Ectodermal cell (in vitro differentiated cells): ENCODE measurements around the gene ENOSF1.
A peak's percentile ranks its signal among the peaks of the same experiment; 100 is the strongest.
"Not testable (repeated sequence)": the region's sequence is repeated elsewhere in the genome, so short reads cannot be mapped to it uniquely, and the experiment has no call there.

Experiments
- H3K27ac ChIP-seq: 2 replicates; pipeline ENCODE4 v1.7.0; 2013; ENCODE audit warnings: mild to moderate bottlenecking, low read depth, low read length; ENCODE audit not compliant: insufficient read depth, poor library complexity, severe bottlenecking
- H3K27me3 ChIP-seq: 2 replicates; pipeline ENCODE4 v1.7.0; 2013; ENCODE audit warnings: mild to moderate bottlenecking, low read length; ENCODE audit not compliant: insufficient read depth, control insufficient read depth, poor library complexity, severe bottlenecking
- H3K36me3 ChIP-seq: one replicate; pipeline ENCODE4 v1.7.0; 2013; ENCODE audit warnings: low read length; ENCODE audit not compliant: control insufficient read depth, insufficient read depth
- H3K4me1 ChIP-seq: one replicate; pipeline ENCODE4 v1.7.0; 2013; ENCODE audit warnings: low read length; ENCODE audit not compliant: control insufficient read depth, insufficient read depth
- H3K4me3 ChIP-seq: 2 replicates; pipeline ENCODE4 v1.7.0; 2013; ENCODE audit warnings: low read depth, low read length, control low read depth; ENCODE audit not compliant: insufficient read depth
- H3K9me3 ChIP-seq: 2 replicates; pipeline ENCODE4 v1.7.0; 2013; ENCODE audit warnings: mild to moderate bottlenecking, low read length, moderate library complexity; ENCODE audit not compliant: control insufficient read depth
- WGBS, 2 experiments: methylation state at CpG; one replicate each; pipeline ENCODE4 v1.1.7; 2013; ENCODE audit warnings: missing lambda C conversion rate in 2 of 2; 5-methylcytosine and 5-hydroxymethylcytosine counted together

Gene ENOSF1

GRCh38 chr18:730692-731091 is 18.3 kb upstream of the ENOSF1 start:
- no peak overlapping the region for H3K4me3 ChIP-seq

DNA sequence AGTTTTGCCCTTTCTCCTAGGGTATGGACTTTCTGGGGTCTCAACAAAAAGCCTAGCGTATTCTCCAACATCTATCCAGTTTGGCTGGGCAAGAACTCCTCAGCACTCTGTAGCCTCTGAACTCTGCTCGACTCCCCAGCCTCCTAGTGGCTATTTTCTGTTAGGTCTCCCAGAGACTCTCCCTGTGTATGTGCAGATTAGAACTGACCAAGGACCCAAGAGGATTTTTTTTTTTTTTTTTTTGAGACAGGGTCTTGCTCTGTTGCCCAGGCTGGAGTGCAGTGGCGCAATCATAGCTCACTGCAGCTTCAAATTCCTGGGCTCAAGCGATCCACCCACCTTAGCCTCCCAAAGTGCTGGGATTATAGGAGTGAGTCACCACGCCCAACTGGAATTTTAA is 17.7 kb upstream of the ENOSF1 start:
- H3K27me3 ChIP-seq, H3K36me3 ChIP-seq, H3K4me1 ChIP-seq, H3K4me3 ChIP-seq, H3K9me3 ChIP-seq, H3K27ac ChIP-seq: not testable (repeated sequence)
- WGBS, 2 experiments: 87 to 91% methylated on average over 5 of the region's 5 CpGs

More at GRCh38 chr18:730692-731091, 18.3 kb upstream of the ENOSF1 start:
- no peaks in the 10 kb centered on the region for H3K4me1 ChIP-seq
- no peaks in the 10 kb centered on the region for H3K27me3 ChIP-seq
- H3K27ac ChIP-seq: no peak overlapping the region
- no peaks in the 10 kb centered on the region for H3K9me3 ChIP-seq
- peaks cover 9% of the 10 kb centered on the region for H3K36me3 ChIP-seq

DNA sequence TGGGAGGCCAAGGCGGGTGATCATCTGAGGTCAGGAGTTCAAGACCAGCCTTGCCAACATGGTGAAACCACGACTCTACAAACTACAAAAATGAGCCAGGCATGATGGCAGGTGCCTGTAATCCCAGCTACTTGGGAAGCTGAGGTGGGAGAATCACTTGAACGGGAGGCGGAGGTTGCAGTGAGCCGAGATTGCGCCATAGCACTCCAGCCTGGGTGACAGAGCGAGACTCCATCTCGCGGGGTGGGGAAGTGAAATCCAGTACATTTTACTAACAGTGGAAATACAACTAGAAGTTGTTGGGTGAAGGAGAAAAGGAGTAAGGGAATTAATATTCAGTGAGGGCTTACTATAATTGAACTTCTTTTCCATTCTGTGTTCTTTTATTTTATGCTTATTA is 13.2 kb upstream of the ENOSF1 start:
- Histone ChIP-seq H3K27me3 (no peaks in the 10 kb centered on the region), H3K9me3 (no peaks in the 10 kb centered on the region), H3K4me3 (no peak overlapping the region), H3K27ac (no peak overlapping the region), H3K36me3 (peaks cover 5% of the 10 kb centered on the region), H3K4me1 (no peaks in the 10 kb centered on the region)
- 94 to 95% methylated on average over 9 of the region's 9 CpGs for WGBS, 2 experiments

- H3K36me3 ChIP-seq: peaks cover 5% of the 10 kb centered on the region
- 86 to 94% methylated on average over 1 of the region's 1 CpG for WGBS, 2 experiments
- no peaks in the 10 kb centered on the region for H3K27me3 ChIP-seq
- no peaks in the 10 kb centered on the region for H3K4me1 ChIP-seq
- H3K4me3 ChIP-seq: no peak overlapping the region
- no peaks in the 10 kb centered on the region for H3K9me3 ChIP-seq
- no peak overlapping the region for H3K27ac ChIP-seq
These were observed 11.2 kb upstream of the ENOSF1 start for GRCh38 chr18:723541-724080.

- 93 to 95% methylated on average over 4 of the region's 4 CpGs for WGBS, 2 experiments
- Histone ChIP-seq H3K4me1 (no peaks in the 10 kb centered on the region), H3K9me3 (no peaks in the 10 kb centered on the region), H3K27me3 (no peaks in the 10 kb centered on the region), H3K27ac (no peak overlapping the region), H3K36me3 (no peaks in the 10 kb centered on the region), H3K4me3 (no peak overlapping the region)
These were observed 4.6 kb upstream of the ENOSF1 start for GRCh38 chr18:717003-717402.

GRCh38 chr18:715626-716025 is 3.2 kb upstream of the ENOSF1 start:
- Histone ChIP-seq H3K27me3 (no peaks in the 10 kb centered on the region), H3K36me3 (no peaks in the 10 kb centered on the region), H3K9me3 (no peaks in the 10 kb centered on the region), H3K4me1 (no peaks in the 10 kb centered on the region), H3K4me3 (no peak overlapping the region), H3K27ac (no peak overlapping the region)
- 100% methylated on average over 1 of the region's 1 CpG for WGBS, 2 experiments

GRCh38 chr18:713135-713490 is 683 bp upstream of the ENOSF1 start:
- peak overlapping the region; percentile 54 for H3K4me3 ChIP-seq

DNA sequence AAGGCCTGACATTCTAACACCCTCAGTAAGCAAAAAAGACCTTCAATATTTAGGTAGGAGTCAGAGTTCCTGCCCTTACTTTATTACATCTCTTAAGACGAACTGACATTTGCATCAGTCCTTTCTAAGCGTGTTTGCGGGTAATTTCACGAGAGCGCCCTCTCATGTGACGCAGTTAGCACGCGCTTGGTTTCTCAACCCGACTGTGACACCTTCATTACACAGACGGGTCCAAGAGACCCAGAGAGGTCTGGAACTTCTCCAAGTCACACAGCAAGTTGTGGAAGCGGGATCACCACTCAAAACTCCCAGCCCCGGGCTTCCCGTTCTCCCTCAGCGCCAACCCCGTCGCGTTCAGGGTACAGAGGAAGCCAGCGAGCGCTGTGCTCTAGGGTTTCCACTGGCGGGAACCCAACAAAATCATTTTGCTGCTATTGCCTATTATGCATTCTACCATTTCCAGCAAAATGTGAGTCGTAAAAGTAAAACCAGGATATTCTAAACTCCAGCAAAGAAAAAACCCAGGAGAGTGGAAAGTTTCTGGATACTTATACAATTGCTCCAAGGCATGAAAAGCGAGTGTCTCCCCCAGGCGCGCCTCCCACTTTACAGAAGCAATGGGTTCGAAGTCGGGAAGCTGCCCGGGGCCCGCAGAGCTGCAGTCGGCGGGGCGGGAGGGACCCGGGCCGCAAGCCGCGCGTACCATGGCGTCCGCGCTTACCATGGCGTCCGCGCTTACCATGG is 601 bp downstream of the ENOSF1 start:
- Histone ChIP-seq H3K27me3 (no peaks in the 10 kb centered on the region), H3K27ac (no peak overlapping the region), H3K4me3 (peak overlapping the region; percentile 54), H3K9me3 (no peaks in the 10 kb centered on the region), H3K4me1 (no peaks in the 10 kb centered on the region), H3K36me3 (no peaks in the 10 kb centered on the region)
- WGBS, 2 experiments: 1% methylated on average over 42 of the region's 42 CpGs

More at GRCh38 chr18:713135-713490, 683 bp upstream of the ENOSF1 start:
- 90 to 93% methylated on average over 23 of the region's 23 CpGs for WGBS, 2 experiments
- no peak overlapping the region for H3K27ac ChIP-seq
- H3K27me3 ChIP-seq: no peaks in the 10 kb centered on the region
- no peaks in the 10 kb centered on the region for H3K4me1 ChIP-seq
- no peaks in the 10 kb centered on the region for H3K9me3 ChIP-seq
- H3K36me3 ChIP-seq: no peaks in the 10 kb centered on the region

DNA sequence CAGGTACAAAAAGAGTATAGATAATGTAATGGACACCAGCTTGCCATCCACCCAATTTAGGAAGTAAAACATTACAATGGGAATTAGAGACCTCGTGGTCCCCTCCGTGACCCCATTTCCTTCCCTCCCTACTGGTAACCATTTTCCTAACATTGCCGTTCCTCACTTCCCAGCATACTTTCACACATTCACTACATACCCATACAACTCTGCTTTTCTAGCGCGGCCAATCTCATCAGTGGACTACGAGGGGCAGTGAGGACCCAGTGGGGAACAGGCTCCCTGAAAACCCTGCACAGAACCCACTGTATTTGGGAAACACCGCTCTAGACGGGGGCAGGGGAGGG is 1.1 kb downstream of the ENOSF1 start:
- Histone ChIP-seq H3K4me3 (peak overlapping the region; percentile 54), H3K4me1 (no peaks in the 10 kb centered on the region), H3K36me3 (no peaks in the 10 kb centered on the region), H3K27me3 (no peaks in the 10 kb centered on the region), H3K27ac (no peak overlapping the region), H3K9me3 (no peaks in the 10 kb centered on the region)
- WGBS, 2 experiments: 14 to 19% methylated on average over 8 of the region's 8 CpGs

DNA sequence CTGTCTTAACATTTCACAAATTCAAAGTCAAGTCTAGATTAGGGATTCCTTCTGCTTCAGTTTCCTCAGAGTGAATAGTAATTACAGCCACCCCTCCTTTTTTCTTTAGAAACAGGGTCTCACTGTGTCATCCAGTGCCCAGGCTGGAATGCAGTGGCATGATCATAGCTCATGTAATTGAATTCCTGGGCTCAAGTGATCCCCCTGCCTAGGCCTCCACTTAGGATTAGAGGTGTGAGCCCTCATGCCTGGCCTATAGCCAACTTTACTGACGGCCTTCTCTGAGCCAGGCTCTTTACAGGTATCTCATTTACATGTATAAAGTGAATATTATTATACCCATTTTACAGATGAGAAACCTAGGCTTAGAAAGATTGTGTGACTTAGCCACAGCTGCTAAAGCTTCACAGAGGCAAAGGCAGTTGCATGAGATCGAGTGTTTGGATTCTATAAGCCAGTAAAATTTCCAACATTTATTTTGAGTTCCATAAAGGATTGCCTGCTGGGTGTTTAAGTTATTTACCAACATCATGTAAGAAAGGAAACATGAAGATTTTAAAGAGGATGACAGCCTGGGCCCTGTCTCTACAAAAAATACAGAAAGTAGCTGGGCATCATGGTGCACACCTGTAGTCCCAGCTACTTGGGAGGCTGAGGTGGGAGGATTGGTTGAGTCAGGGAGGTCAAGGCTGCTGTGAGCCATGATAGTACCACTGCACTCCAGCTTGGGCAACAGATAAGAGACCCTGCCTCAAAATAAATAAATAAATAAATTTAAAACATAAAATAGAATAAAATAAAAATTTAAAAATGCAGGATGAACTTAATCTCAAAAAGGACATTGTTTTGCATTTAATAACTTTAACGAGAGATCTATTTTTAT is 1.8 kb downstream of the ENOSF1 start:
- H3K4me3 ChIP-seq: no peak overlapping the region
- no peaks in the 10 kb centered on the region for H3K9me3 ChIP-seq
- no peak overlapping the region for H3K27ac ChIP-seq
- no peaks in the 10 kb centered on the region for H3K36me3 ChIP-seq
- 100% methylated on average over 1 of the region's 3 CpGs for WGBS, 2 experiments
- no peaks in the 10 kb centered on the region for H3K27me3 ChIP-seq
- H3K4me1 ChIP-seq: no peaks in the 10 kb centered on the region
